PC-9 (cell line): Measurements from ENCODE around the gene KLHL10. TPM values are rescaled to one million over a fixed set of nuclear protein-coding genes. Genes with fewer than 3 reads are reported as not detected.

Source experiments
- BruUV-seq: library from RNA; stranded (reverse); fragments of 400-500 nt; replicated peaks from 2 replicates; lab custom pipeline; 2021; lab: Mats Ljungman, UMichigan
- CTCF ChIA-PET: fragments of 300-600 bp; sonication (Branson Sonifier 250); formaldehyde crosslinking; loops from one replicate; lab custom pipeline; 2022; ENCODE audit warnings: antibody characterized with exemption; lab: Charles Lee
- POLR2A ChIA-PET: fragments of 300-600 bp; sonication (Branson Sonifier 250); formaldehyde crosslinking; loops from one replicate; lab custom pipeline; 2022; ENCODE audit warnings: antibody characterized with exemption; ENCODE audit not compliant: unreplicated experiment; lab: Charles Lee
- DNase-seq, 2 experiments: peaks; one replicate each; pipeline versions ENCODE4 v3.0.0 to v3.0.0-alpha.2; 2015 to 2022; ENCODE audit warnings: mixed read lengths in 1 of 2
- H2AFZ ChIP-seq: fragments of 200-600 bp; sonication (generic); 2 replicates; pipeline ENCODE4 v1.8.1; 2017; ENCODE audit warnings: antibody characterized with exemption
- H3F3A ChIP-seq: fragments of 200-600 bp; sonication (generic); 2 replicates; pipeline ENCODE4 v1.8.1; 2017; ENCODE audit warnings: antibody characterized with exemption, mild to moderate bottlenecking, low read depth; ENCODE audit not compliant: insufficient read depth
- H3K27ac ChIP-seq: fragments of 200-600 bp; sonication (generic); 2 replicates; pipeline ENCODE4 v1.6.1; 2016; ENCODE audit warnings: mixed run types
- H3K27me3 ChIP-seq: fragments of 200-600 bp; sonication (generic); 2 replicates; pipeline ENCODE4 v1.6.1; 2016; ENCODE audit warnings: low read depth, mixed run types; ENCODE audit not compliant: insufficient read depth
- H3K36me3 ChIP-seq: fragments of 200-600 bp; sonication (generic); 2 replicates; pipeline ENCODE4 v1.6.1; 2016; ENCODE audit warnings: low read depth, mixed run types
- H3K4me1 ChIP-seq: fragments of 200-600 bp; sonication (generic); replicated peaks from 2 replicates; pipeline ENCODE4 v1.6.1; 2016; ENCODE audit warnings: mixed run types; ENCODE audit not compliant: insufficient read depth
- H3K4me2 ChIP-seq: fragments of 200-600 bp; sonication (generic); 2 replicates; pipeline ENCODE4 v1.6.1; 2017; ENCODE audit warnings: mixed run types
- H3K4me3 ChIP-seq: fragments of 200-600 bp; sonication (generic); 2 replicates; pipeline ENCODE4 v1.6.1; 2016; ENCODE audit warnings: mixed run types
- H3K79me2 ChIP-seq: fragments of 200-600 bp; sonication (generic); 2 replicates; pipeline ENCODE4 v1.6.1; 2017; ENCODE audit warnings: low read depth, mixed run types
- H3K9me2 ChIP-seq: fragments of 200-600 bp; sonication (generic); 2 replicates; pipeline ENCODE4 v1.8.1; 2017; ENCODE audit warnings: mild to moderate bottlenecking; ENCODE audit not compliant: insufficient read depth
- H3K9me3 ChIP-seq: fragments of 200-600 bp; sonication (generic); 2 replicates; pipeline ENCODE4 v1.8.1; 2016; ENCODE audit warnings: low read depth; ENCODE audit not compliant: insufficient read depth
- H4K20me1 ChIP-seq: fragments of 200-600 bp; sonication (generic); 2 replicates; pipeline ENCODE4 v1.8.1; 2017; ENCODE audit not compliant: insufficient read depth
- CTCF ChIP-seq: fragments of 200-600 bp; sonication (generic); conservative IDR thresholded peaks from 2 replicates; pipeline ENCODE4 v1.6.1; 2017; ENCODE audit warnings: mixed run types, antibody characterized with exemption, mild to moderate bottlenecking, moderate library complexity
- EZH2 ChIP-seq: fragments of 200-600 bp; sonication (generic); IDR thresholded peaks from 2 replicates; pipeline ENCODE4 v1.8.0; 2017; ENCODE audit warnings: antibody characterized with exemption, low read depth
- intact Hi-C: fragments of 100-400 bp; cut with micrococcal nuclease; formaldehyde crosslinking; loops from one replicate; pipeline ENCODE4 v1.10.0; 2022; ENCODE audit not compliant: unreplicated experiment
- total RNA-seq: library from RNA; stranded (reverse); gene quantifications from 2 replicates; pipeline ENCODE4 v1.2.3, GENCODE V29; 2021

The KLHL10 gene
- total RNA-seq, 1 experiment from 2014 or later, result not detected

- CTCF ChIA-PET, result interaction anchor here (0.6 to 1.3 kb wide), 3 partner anchors 9 to 680 kb away, joined by 3 to 4 read pairs (median 3); no protein-coding TSS in a partner anchor
- POLR2A ChIA-PET, result interaction anchor here (0.7 to 1.0 kb wide), 3 partner anchors 25 to 26 kb away, joined by 4 to 19 read pairs (median 7); partner anchors contain the start of gene JUP
- Histone ChIP-seq H3K27me3 (no peaks in the 10 kb centered on the region), H3K4me2 (peak within 1 kb of the TSS; percentile 80), H3K36me3 (0 out of 2 replicates have a peak, but pooled peaks cover 7% of the 10 kb centered on the region), H3K4me3 (peak within 1 kb of the TSS; percentile 94), H2AFZ (peak within 1 kb of the TSS; percentile 84), H3K27ac (0 out of 2 replicates have a peak within 1 kb of the TSS, but pooled peaks have one; percentile 22), H4K20me1 (no peaks in the 10 kb centered on the region), H3K4me1 (peaks cover 27% of the 10 kb centered on the region), H3K79me2 (peaks cover 55% of the 10 kb centered on the region), H3K9me2 (no peaks in the 10 kb centered on the region), H3K9me3 (no peaks in the 10 kb centered on the region), H3F3A (peaks cover 12% of the 10 kb centered on the region)
- DNase-seq, result peak; percentile 40 to 82
- intact Hi-C loops, result loop anchor here (1.0 kb wide), 1 partner anchor 39 kb away; no protein-coding TSS in a partner anchor
- TF ChIP-seq CTCF, result peak; percentile 53; the same call in 1 of the 2 replicates
- no peak for TF ChIP-seq EZH2
- BruUV-seq, result no TSS peak
Measured at GRCh38 chr17:41811549-41812380, 25.9 kb upstream of the KLHL10 start, which contains the start of gene P3H4. Gene P3H4, minus strand, starts transcription at chr17:41811949. Its CDS starts 34 bp downstream, at chr17:41811915.

GRCh38 chr17:41812381-41813151 is 25.1 kb upstream of the KLHL10 start, which contains the start of gene FKBP10:
Gene FKBP10, plus strand, starts transcription at chr17:41813004. Its CDS starts 31 bp downstream, at chr17:41813035.
- TF ChIP-seq CTCF, result no peak
- TF ChIP-seq EZH2, result no peak
- intact Hi-C loops, result loop anchor here (1.0 kb wide), 1 partner anchor 40 kb away; no protein-coding TSS in a partner anchor
- H3F3A ChIP-seq, result peaks cover 12% of the 10 kb centered on the region
- H3K27ac ChIP-seq, result 0 out of 2 replicates have a peak within 1 kb of the TSS, but pooled peaks have one; percentile 22
- H3K9me2 ChIP-seq, result no peaks in the 10 kb centered on the region
- peaks cover 27% of the 10 kb centered on the region for H3K4me1 ChIP-seq
- H3K36me3 ChIP-seq, result 0 out of 2 replicates have a peak, but pooled peaks cover 7% of the 10 kb centered on the region
- peaks cover 55% of the 10 kb centered on the region for H3K79me2 ChIP-seq
- H2AFZ ChIP-seq, result peak within 1 kb of the TSS; percentile 84
- H4K20me1 ChIP-seq, result no peaks in the 10 kb centered on the region
- ChIA-PET POLR2A (interaction anchor here (0.7 to 1.0 kb wide), 3 partner anchors 27 to 994 kb away, joined by 4 to 19 read pairs (median 6); partner anchors contain the start of gene HAP1), CTCF (interaction anchor here (0.6 to 0.7 kb wide), 2 partner anchors 10 to 227 kb away, joined by 3 to 4 read pairs; no protein-coding TSS in a partner anchor)
- no TSS peak for BruUV-seq
- peak; percentile 80 to 81 for DNase-seq
- H3K9me3 ChIP-seq, result no peaks in the 10 kb centered on the region
- H3K4me3 ChIP-seq, result peak within 1 kb of the TSS; percentile 94
- H3K27me3 ChIP-seq, result no peaks in the 10 kb centered on the region
- peak within 1 kb of the TSS; percentile 80 for H3K4me2 ChIP-seq
